Activated T-helper 1 cell treated with anti-CD3 and anti-CD28 coated beads, Interleukin-2, amount 50 U/mL, for 16 hours (primary cell): ENCODE measurements around the gene HDLBP.

Experiments used
- DNase-seq, 2 donors: peaks; one replicate each; pipeline ENCODE4 v3.0.0-alpha.2; 2020; ENCODE audit warnings: low read depth in 1 of 2, low spot score in 1 of 2

HDLBP gene

DNA sequence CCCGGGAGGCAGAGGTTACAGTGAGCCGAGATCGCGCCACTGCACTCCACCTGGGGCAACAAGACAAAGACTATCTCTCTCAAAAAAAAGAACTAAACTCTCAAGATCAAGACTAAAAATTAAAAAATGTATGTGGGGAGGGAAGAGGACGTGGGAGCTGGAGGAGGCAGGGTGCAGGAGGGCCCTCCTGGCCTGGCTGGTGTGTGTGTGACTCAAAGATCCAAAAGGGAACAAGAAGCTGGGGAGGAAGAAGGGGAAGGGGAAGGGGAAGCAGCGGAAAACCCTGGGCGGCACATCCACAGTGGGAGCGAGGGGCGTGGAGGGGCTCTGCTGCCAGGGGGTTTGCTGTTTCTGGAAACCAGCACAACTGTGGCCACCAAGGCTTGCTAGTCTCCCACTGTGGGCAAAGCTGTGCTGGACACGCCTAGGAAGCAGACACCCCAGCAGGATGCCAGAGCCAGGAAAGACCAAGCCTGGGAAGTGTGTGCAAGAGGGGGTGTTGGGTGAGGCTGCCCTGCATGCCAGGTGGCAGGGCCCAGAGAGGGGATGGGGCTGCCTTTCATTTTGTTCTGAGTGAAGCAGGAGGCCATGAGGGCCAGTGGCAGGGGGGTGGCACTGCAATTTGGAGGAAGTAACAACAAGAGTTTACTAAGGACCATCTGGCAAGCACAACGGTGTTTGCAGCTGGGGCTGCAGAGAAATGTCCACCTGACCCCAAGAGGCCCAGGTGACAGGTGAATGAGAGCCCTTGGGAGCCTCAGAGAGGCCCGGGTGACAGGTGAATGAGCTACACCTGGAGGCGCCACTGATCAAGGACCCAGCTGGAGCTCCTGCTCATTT is 82.5 kb downstream of the HDLBP start:
- no peak for DNase-seq

DNA sequence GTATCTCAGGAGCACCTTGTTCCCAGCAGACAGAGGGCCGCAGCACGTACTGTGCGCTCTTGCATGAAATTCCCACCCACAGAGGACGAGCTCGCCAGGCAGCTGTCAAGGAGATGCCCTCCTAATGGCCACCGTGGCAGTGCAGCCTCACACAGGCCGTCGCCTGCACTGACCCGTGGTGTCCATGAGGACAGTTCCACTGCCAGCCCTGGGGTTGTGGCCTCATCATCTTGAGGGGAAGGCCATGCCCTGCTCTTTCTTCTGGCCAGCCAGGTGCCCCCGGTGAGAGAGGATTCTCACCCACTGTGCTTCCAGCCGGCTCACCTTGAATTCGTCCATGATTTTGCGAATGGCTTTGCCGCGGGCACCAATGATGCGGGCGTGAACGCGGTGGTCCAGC is 85.0 kb downstream of the HDLBP start:
- DNase-seq = no peak

DNA sequence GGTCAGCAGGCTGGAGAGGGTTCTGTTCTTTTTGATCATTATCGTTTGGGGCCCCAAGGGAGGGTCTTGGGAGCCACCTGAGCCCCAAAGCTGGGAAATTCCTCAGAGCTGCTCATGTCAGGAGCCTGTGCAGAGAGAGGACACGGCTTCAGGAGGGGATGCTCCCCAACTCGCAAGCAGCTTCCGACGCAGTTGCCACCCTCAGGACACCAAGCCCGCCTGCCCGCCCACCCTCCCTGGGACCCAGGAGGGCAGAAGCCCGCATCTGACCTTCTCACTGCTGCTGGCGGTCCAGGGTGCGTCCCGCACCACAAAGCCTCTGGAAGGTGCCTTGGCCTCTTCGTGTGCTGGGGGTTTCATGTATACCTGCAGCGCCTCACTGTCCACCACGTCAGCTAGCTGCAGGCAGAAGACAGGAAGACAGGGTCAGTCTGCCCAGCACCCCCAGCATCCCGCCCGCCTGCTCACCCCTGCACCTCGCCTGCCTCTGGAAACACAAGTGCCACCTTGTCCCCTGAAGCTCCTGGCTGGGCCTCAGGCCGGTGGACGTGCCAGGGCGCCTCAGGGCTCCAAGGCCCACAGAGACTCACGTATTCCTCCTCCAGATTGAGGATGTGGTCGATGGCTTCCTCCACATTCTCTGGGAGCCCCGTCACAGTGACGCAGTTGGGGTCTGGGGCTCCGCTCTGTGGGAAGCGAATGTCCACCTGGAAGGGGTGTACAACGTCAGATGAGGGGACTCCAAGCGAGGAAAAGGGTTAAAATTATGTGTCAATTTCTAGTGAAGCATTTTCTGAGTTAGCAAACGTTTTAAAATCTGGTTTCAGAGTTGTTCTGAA is 85.7 kb downstream of the HDLBP start:
- no peak for DNase-seq

DNA sequence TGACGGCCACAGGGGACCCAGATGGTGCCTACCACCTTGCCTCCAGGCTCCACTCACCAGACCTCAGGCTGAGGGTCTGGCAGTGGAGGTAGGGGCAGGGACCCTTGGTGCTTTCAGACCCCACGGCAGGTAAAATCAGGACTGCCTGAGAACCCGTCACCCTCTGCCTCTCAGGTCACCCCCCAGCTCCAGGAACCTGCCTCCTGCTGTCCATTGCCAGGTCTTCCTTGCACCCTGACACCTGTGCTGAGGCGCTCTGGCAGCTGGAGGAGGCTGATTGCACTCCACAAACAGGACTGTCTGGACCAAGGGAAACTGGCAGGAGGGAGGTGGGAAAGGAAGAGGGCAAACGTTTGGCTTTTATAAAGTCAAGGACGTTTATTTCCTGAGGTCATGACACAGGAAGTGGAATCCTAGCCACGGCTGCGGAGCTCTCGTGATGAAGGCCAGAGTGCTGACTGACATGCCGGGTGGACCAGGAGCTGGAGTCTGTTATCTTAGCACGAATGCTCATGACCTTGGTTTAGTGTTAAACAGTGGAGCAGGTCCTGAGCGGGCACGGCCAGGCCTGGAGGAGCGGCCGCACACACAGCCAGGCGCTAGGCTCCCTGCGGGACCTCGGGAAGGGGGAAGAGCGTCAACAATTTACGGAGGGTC is 86.5 kb downstream of the HDLBP start:
- DNase-seq = no peak

DNA sequence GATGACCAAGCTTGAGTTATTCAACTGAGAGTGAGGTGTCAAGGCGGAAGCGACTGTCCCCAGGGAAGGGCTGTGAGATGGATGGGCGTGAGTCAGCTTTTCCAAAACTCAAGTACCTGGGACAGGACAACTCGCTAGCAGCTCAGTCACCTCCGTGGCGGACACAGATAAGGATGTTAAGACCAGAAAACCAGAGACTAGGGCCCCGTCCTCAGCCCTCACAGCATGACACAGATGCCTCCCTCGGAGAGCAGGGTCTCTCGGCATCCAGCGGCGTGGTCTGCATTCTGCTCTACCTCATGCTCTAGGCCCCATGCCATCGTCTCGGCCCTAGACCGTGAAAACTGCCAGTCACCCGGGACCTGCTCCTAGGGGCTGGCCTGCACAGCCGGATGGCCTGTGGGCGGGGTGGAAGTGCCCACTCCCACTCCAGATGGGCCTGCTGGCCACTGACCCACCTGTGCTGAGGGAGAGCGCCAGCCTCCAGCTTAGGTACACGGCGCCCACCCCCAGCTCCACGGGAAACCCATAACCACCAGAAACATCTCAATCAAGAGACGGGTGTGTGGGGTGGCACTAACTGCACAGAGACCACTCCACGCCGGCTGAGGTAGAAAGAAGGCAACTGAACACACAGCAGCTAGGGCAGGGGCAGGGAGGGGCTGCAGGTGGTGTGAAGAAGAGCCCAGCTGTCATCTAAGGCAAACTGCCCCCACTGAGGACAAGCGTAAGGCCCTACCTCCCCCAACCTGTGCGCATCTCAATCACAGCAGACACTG is 87.2 kb downstream of the HDLBP start:
- no peak for DNase-seq

DNA sequence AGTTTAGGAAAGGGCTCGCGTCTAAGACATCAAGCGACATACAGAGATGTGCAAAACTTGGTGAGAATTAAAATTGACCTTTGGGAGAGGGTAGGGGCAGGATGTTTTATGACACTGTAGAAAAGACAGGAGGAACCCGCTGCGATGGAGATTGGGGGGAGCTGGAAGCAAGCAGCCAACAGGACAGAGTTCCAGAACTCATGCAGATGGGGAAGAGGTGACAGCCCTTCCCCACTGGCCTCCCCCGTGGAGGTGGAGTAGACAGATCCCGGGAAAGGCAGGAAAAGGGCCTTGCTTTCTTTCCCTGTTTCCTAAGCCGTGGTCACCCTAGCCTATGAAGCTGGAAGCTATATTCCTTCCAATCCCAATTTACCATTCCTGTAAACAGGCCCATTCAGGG is 87.9 kb downstream of the HDLBP start:
- no peak for DNase-seq

DNA sequence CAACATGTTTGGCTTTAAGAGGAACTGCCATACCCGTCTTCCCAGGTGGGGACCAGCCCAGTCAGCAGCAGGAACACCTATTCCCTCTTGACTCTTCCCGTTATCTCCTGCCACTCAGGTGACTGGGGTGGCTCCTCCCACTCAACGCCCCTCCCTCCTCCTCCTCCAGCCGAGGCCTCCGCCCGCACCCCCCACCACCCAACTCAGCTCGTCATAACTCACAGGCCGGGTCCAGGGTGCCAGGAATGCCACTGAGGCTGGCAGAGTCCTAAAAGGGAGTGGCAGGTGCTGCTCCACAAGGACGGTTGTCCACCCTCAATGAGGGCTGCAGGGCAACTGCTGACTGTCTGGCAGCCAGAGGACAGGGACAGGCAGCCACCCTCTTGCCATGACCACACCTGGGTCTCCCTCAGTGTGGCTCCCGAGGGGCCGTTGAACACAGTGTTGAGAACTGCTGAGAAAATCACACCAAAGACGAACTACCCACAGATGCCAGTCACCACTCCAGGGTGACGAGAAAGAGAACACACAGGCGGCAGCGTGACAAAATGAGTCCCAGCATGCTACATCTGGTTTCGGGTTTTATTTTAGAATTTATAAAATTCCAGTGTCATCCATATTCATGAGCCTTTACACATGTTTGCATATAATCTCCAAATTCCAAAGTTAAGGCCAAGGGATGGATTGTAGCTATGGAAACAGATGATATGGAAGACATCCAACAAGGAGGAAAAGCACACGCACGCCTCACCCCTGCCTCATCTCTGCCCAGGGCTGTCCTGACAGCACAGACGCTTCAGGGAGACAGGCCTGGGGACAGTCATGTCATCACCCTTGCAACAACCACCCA is 88.5 kb downstream of the HDLBP start:
- no peak for DNase-seq

DNA sequence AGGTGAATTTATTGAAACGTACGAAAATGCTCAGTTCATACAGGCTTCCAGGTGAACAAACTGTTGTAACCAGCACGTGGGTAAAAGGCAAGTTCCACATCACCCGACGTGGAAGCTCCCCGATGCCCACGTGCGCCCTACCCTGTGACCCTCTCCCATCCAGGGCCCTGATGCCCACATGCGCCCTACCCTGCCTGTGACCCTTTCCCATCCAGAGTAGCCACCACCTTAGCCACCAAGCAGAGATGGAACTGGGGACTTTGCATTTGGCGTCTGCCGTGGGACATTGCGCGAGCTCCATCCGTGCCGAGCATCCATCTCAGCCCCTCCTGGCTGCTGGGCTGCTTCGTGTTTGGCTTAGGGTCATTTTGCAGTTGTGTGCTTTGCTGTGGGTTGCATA is 89.5 kb downstream of the HDLBP start:
- DNase-seq = no peak

DNA sequence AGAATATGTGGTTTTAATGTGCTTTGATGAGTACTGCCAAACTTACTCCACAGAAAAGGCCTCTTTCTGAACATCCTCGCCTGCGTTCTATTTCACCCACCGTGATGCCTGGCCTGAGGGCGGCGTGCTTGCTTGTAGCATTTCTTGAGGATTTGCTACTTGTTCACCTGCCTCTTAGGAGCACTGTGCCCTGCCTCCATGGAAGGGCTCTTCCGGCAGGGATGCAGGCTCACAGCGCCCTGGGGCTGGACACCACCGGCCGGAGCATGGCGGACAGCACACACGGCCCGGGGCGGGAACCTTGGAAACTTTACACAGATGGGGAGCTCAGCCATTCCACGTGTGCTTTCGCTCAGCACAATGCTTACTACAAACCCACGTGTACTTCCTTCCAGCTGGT is 89.9 kb downstream of the HDLBP start:
- no peak for DNase-seq

DNA sequence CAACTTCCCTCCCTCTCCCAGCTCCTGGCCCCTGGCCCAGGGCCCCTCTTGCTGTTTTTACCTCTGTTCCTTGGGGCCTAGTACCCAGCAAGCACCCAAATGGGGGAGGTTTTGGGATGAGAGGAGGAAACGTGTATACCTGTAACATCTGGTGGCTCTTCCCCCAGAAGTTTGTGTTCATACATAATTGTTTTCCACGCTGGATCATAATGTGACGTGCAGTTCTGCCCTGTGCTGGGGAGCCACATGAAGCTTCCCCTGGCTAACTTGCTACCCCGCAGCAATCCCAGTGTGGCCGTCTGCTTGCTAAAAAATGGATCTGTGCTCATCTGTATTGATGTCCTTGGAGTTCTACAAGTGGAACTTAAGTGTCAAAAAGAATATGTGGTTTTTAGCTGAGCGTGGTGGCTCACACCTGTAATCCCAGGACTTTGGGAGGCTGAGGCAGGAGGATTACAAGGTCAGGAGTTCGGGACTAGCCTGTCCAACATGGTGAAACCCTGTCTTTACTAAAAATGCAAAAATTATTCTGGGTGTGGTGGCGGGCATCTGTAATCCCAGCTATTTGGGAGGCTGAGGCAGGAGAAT is 90.5 kb downstream of the HDLBP start:
- DNase-seq = no peak

DNA sequence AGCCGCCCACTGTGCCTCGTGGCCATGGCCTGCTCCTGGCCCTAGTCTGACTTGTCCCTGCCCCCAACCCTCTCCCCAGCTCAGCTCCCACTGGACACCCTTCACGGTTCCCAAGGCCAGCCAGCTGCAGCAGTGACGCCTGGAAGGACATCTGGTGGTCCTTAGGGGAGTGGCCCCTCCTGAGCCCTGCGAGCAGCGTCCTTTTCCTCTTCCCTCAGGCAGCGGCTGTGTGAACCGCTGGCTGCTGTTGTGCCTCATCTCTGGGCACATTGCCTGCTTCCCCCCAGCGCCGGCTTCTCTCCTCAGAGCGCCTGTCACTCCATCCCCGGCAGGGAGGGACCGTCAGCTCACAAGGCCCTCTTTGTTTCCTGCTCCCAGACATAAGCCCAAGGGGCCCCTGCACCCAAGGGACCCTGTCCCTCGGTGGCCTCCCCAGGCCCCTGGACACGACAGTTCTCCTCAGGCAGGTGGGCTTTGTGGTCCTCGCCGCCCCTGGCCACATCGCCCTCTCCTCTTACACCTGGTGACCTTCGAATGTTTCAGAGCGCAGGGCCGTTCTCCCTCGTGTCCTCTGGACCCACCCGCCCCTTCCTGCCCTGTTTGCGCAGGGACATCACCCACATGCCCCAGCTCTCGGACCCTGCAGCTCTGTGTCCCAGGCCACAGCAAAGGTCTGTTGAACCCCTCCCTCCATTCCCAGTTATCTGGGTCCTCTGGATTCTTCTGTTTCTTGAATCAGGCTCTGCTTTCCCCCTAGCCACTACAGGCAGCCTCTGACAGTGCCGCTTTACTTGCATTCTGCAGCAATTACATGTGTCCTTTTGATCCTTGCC is 91.2 kb downstream of the HDLBP start:
- DNase-seq = no peak

DNA sequence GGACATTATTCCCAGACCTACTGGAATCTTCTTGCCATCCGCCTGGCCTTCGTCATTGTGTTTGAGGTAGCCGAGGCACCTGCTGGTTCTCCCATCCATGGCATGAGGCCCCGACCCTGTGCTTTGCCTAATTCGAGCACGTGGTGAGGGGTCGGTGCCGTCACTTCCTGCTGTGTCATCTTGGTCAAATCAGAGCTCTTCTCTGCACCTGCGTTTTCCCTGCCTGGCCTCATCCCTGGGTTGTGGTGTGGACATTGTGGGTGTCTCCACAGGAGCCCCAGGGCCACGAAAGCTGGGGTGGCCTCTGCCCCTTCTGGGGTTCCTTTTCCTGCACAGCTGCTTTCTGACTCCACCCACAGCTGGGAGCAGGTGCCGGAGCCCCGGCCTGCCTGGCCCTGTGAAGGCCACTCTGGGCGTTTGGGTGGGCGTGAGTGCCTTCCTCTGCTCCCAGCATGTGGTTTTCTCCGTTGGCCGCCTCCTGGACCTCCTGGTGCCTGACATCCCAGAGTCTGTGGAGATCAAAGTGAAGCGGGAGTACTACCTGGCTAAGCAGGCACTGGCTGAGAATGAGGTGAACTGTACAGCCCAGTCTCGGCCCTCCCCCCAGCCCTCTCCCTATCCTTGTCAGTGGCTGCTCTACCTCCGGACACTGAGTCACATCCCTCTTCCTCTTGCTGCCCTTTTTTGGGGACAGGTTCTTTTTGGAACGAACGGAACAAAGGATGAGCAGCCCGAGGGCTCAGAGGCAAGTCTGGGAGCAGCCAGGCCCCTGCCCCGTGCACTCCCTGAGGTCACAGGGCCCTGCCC is 92.1 kb downstream of the HDLBP start:
- no peak for DNase-seq

DNA sequence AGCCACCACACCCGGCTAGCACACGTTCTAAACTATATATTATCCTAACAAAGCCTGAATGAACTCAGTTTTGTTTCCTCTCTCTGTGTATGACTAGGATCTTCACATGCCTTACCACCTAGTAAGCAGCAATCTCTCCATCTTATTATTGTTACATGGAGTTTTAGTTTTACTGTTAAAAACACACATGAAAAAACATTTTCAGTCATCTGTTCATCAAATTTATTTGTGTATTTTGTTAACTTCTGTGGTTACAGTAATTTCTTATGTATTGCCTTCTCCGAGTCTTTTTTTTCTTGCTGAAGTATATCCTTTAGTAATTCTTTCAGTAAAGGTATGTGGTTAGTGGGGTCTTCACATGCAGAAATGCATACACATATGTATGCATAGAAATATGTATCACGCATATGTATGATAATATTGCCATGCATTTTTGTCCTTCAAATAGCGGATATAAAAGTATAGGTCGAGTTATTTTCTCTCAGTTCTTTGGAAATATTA is 95.6 kb downstream of the HDLBP start:
- DNase-seq = no peak

DNA sequence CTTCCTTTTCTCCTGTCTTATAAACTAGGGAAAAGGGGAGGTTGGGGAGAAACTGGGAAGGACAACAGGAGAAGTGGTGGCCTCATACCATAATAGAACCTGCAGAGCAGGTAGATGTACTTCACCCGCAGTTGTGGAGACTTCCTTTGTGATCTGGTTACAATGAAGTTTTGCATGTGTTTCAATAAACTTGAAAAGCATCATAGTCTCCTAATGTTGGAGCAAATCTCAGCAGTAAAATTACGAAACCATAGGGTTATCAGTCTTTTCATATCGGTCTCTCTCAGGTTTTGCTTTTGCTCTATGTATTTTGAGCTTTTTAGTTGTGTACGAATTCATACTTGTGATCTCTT is 96.5 kb downstream of the HDLBP start:
- DNase-seq = no peak

DNA sequence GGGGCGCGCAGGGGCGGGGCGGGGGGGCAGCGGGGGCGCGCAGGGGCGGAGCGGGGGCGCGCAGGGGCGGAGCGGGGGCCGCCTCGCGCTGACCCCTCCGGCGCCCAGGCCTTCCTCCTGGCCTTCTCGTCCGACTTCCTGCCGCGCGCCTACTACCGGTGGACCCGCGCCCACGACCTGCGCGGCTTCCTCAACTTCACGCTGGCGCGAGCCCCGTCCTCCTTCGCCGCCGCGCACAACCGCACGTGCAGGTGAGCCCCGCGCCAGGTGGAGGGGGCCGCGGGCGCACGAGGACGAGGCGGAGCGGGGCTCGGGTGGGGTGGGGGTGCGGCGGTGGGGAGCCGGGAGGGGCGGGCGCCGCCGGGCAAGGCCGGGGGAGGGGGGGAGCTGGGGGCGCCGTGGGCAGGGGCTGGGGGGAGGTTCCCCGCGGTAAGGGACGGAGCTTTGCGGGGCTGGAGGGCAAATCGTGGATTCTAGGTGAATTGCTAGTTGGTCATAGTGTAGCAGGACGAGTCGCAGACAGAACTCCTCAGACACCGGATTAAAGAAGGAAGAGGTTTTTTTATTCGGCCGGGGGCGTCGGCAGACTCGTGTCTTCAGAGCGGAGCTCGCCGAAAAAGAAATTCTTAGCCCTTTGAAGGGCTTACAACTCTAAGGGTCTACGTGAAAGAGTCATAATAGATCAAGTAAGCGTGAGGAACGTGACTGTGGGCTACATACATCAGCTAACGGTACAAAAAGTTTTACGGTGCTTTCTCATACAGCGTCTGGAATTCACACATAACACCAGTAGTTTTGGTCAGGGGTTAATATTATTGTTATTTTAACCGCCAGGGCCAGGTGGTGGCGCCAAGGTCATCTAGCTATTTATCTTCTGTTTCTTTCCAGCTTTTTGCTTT is 97.1 kb downstream of the HDLBP start:
- DNase-seq = peak in 1 of 2 donors; percentile 17

DNA sequence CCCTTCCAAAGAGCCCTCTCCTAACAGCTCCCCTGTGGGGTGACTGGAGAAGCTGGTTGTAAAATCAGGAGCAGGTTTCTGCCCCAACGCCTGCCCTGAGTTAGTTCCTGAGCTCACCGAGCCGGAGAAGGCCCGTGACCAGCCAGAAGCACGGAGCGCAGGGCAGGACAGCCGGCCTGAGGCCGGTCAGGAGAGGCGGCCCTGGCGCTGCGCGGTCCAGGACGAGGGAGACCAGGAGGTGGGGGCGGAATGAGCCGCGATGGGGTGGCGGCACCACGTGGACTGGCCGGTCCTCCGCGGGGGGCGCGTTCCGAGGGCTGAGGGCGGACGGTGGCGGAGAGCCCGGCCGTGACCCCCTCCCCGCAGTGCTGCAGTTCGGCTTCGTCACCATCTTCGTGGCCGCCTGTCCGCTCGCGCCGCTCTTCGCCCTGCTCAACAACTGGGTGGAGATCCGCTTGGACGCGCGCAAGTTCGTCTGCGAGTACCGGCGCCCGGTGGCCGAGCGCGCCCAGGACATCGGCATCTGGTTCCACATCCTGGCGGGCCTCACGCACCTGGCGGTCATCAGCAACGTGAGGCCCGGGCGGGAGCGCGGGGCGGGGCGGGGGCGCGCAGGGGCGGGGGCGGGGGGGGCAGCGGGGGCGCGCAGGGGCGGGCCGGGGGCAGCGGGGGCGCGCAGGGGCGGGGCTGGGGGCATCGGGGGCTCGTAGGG is 98.0 kb downstream of the HDLBP start:
- DNase-seq = peak in 1 of 2 donors; percentile 11
